Stimulated activated CD4-positive, alpha-beta T cell treated with anti-CD3 and anti-CD28 coated beads, Interleukin-1b, Interleukin-23, amount 100 ng/mL, for 24 hours (primary cell): ENCODE measurements around the gene HNRNPA2B1.

Experiments used
- DNase-seq, 4 experiments: peaks; one replicate each; pipeline ENCODE4 v3.0.0-alpha.2; 2020; ENCODE audit warnings: low read depth in 4 of 4, low spot score in 1 of 4

The HNRNPA2B1 gene

DNA sequence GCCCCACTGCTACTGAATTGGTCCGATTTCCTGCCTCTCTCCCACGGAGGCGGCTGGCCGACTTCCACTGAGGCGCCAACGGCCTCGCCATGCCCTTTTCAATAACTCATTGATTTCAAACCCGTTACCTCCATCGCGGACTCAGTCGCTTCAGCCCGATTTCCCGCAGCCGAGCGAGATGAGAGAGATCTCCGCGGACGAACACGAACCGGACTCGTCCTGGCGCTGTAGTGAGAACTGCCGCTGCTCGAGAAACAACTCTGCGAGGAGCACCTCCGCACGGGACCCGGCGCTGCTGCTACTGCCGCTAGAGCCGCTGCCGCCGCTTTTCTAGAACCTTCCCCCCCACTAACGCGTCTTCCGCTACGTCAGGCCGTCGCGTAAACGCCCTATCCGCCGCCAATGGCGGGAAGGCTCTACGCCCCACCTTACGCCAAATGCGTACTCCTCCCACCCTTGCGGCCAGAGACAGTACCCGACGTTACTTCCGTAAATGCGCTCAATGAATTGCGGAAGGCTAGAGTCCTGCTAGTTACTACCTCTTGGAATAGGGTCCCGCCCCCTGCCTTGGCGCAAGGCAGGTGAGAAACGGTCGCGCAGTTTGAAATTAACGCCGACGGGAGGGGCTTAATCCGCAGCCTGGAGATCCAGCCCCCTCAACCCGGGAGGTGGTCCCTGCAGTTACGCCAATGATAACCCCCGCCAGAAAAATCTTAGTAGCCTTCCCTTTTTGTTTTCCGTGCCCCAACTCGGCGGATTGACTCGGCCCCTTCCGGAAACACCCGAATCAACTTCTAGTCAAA lies at the start of gene HNRNPA2B1:
HNRNPA2B1 (minus strand) TSS at position 303 of the 803 bp plus-strand sequence; CDS start at position 134, 169 bp downstream.
- peak; percentile 94 to 97 (median 96) for DNase-seq

DNA sequence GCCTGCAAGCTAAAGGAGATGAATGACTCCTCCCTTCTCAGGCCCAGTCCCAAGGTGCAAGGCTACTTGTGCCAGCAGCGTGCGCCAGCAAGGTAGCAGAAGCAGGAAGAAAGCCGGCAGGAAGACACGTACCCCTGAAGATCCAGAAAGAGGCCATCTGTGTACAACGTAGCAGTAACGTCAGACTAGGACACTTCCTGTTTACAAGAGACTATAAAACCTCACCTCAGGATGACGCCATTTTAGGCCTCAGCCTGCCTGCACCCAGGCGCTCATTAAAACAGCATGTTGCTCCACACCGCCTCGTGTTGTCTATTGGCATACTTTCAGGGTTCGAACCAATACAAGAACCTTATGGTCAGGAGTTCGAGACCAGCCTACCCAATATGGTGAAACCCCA lies 49.7 kb upstream of the HNRNPA2B1 start:
- no peak for DNase-seq

DNA sequence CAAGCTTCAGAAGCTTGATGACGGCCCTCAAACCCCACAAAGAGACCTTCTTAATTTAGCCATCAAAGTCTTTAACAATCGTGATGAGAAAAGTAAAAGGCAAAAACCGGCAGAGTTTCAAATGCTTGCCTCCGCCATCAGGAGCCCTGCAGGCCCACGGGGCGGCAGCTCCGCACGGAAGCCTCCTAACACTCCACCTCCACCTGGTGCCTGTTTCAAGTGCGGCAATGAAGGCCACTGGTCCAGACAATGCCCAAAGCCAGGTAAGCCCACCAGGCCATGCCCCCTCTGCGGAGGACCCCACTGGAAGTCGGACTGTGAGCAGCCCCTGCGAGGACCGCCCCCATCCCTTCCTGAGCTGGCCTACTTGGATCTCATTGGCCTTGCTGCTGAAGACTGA lies 44.6 kb upstream of the HNRNPA2B1 start:
- DNase-seq, result no peak

DNA sequence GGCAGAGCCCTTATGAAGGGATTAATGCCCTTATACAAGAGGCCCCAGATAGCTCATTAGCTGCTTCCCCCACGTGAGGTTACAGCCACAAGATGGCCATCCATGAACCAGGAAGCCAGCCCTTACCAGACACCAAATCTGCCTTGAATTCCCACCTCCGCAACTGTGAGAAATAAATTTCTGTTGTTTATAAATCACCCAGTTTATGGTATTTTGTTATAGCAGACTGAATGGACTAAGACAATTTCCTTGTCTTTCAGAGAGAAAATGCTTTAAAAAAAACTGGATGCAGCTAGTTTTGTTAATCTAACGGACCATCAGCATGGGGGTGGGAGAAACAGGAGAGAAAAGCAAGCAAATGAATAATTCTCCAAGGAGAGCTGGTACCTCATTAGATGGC lies 37.5 kb upstream of the HNRNPA2B1 start:
- DNase-seq, result no peak

DNA sequence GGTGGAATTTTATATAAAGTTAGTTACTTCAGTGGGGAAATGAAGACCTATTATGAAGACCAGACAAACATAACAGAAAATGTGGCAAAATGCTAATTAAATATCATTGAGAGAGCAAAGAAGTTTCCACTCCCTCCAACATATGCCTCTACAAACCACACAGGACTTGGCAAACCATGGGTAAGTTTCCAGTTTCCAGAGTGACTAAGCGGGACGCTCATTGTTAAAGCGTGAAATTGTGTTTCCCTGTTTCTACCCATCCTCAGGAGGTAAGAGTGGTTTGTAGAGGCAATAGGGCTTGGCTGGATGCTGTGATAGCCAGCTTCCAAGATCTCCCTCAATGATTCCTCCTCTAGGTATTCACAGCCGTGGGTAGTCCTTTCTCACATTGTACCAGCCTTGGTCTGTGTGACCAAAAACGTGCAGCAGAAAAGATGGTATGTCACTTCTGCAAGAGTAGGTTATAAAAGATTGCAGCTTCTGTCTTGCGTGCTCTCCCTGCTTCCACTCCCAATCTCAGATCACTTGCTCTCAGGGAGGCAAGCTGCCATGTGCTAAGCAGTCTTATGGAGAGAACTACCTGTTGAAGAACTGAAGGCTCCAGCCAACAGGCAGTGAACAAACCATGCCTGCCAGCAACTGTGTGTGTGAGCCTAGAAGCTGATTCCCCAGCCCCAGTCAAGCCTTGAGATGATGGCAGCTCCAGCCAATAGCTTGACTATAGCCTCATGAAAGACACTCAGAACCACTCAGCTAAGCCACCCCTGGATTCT lies 36.7 kb upstream of the HNRNPA2B1 start:
- DNase-seq, result no peak

DNA sequence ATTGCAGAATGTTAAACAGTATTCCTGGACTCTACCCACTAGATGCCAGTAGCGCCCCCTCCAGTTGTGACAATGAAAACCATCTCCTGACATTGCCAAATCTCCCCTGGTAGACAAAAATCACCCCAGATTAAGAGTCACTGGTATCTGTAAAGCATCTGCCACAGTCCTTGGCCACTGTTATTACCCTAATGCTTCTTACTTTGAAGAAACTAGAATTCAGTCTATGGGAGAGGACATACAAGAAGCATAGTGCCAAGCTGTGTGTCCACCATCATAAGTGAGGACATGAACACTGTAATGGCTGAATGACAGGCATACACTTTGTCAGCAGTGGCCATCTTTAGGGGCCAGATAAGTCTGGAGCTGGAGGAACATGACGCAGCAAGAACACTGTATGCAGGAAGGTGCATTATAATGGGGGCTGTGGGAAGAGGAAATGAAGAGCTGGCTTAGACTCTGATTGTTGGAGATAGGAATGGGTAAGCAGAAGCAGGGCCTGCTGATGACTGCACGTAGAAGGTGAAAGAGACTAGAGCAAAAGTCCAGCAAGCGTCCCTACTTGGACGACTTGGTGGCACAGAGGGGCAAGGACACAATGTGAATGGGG lies 33.5 kb upstream of the HNRNPA2B1 start:
- no peak for DNase-seq

DNA sequence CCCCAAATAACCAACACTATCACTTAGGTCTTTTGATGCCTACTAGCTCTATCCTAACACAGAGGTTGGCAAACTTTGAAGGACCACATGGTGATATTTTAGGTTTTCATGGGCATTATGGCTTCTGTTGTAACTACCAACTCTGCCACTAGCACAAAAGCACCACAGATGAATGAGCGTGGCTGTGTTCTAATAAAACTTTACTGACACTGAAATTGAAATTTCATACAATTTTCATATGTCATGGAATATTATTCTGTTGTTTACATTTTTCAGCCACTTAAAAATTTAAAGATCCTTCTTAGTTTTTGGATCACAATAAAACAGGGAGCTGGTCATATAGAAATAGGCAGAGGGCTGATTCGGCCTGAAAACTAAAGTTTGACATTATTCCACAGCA lies 27.4 kb upstream of the HNRNPA2B1 start:
- no peak for DNase-seq

DNA sequence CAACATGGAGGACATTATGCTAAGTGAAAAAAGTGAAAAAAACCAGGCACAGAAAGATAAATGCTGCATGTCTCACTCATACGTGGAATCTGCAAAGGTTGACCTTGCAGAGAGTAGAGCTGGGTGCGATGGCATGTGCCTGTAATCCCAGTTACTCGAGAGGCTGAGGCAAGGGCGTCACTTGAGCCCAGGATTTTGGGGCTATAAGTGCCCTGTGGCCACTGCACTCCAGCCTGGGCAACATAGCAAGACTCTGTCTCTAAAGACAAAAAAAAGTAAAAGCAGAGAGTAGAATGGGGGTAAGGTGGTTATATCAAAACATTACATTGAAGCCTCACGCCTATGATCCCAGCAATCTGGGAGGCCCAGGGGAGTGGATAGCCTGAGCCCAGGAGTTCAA lies 23.8 kb upstream of the HNRNPA2B1 start:
- DNase-seq, result no peak

DNA sequence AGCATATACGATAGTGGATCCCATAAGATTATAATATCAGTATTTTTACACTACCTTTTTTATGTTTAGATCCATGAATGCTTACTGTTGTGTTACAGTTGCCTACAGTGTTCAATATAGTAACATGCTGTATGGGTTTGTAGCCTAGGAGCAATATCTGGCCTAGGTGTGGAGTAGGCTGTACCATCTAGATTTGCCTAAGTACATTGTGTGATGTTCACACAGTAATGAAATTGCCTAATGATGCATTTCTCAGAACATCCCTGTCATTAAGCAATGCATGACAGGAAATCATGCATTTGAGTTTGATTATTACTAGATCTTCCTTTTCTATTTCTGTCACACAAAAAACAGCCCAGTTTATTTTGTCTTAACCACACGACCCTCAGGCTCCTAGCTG lies 15.5 kb upstream of the HNRNPA2B1 start:
- no peak for DNase-seq

DNA sequence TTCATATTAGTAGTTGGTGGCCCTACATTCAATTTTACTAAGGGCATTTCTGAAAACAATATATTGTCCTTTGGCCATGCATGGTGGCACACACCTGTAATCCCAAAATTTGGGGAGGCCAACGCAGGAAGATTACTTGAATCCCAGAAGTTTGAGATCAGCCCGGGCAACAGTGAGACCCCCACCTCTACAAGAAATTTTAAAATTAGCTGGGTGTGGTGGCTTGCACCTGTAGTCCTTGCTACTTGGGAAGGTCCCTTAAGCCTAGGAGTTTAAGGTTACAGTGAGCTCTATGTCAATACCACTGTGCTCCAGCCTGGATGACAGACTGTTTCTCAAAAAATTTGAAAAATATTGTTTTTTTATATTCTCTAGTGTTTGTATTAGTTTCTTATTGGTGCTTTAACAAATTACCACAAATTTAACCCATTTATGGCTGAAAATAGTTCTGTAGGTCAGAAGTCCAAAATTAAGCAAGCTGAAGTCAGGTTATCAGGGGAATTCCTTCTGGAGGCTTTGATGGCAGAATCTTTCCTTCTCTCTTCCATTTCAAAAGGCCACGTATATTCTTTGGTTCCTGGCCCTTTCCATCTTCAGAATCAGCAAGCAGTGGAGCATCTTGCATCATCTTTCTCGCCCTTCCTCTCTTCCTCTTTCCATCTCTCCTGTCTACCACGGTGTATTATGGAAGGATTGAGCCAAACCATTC lies 13.4 kb upstream of the HNRNPA2B1 start:
- no peak for DNase-seq

DNA sequence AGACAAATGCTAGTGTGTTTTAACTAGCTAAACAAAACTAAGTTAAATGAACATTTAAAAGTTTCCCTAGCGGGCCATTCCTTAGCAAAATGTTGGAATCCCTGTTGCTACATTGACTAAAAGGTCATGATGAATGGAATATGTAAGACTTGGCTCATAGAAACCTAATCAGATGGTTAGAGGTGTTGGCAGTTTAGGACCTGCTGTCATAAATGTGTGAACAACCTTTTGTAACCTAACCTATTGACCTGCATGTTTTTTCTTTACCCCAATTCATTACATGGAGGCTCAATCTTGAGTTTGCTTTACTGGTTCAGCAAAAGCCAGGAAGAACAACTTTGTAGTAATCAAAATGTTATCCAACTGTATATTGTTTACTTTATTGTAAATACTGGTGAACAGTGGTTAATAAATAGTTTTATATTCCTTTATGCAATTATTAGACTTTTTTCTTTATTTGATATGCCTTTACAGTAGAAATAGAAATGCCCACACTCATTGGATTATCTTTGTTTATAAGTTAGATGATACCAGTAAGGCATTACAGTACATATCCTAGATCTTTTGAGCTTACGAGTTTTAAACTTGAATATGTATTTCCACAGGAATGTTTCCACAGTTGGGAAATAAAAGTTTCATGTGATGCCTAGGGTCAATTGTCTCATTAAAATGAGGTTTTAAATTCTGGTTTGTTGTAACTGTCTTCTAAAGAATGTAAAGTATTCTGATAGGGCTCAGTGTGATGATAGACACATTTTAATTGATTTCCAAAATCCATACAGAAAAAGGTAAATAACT lies 12.6 kb upstream of the HNRNPA2B1 start:
- DNase-seq, result no peak

DNA sequence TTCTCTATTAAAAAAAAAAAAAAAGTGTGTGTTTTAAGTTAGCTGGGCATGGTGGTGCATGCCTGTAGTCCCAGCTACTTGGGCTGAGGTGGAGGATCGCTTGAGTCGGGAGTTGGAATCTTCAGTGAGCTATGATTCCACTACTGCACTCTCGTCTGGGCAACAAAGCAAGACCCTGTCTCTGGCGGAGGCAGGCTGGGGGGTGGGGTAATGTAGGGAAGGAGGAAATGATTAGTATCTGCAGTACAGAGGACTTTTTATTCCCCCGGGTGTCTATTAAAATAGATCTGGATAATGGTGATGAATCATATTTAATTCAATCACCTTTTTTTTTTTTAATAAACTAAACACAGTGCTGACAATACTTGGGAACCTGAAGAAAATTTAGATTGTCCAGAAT lies 7.5 kb upstream of the HNRNPA2B1 start:
- DNase-seq, result no peak

DNA sequence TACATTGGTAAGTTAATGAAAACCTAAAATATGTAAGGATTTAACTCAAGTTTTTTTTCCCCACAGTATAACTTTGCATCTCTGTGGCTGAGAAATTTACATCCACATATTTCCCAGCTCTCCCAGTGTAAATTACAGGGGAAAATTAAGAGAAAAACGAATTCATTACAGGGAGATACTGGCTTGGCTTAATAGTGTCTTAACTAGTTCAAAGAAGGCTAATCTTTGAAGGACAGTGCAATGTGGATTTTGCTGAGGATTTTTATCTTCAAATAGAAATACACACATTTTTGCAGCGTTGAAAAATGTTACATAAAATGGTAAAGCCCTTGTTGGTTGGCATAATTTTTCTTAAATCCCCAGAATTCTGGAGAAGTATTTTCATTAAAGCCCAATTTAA lies 2.5 kb upstream of the HNRNPA2B1 start:
- DNase-seq, result no peak

DNA sequence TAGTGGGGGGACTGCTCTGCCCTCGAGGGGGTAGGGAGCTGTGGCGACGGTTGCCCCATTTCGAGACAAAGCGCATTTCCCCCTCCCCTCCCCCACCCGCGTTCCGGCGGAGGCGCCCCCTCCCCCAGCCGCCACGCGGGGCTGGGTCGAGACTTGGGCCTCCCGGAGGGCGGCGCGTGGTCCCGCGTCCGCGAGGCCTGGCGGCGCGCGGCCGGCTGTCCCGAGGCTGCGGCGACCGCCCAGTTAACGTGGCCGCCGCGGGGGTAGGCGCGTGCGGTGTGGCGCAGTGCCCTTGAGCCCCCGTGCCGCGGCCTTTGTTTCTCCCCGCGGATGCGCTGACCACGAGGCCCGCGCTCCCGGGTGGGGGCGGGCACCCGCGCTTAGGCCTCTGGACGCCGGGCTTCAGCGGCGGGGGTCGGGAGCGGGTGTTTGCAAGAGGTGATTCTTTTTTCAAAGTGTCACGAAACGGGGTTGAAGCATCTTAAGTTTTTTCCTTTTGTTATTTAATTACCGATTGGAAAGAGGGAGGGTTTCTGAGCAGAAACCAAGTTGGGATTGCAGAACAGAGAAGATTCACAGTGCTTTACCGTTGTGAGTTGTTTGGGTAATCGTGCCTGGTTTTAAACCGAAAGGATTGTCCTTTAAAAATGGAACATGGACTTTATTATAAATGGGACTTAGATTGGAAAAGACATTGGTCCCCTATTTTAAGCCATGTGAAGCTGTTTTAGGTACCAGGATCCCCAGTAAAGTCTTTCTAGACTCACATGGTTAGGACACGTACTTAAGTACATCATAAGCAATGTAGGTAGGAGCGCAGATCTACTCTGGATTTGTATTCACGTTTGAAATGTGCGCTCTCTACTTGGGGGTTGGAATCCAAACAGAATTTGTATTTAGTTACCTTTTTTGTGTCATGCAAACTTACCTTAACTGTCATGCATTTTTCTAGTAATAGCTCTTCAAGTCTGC lies 1.8 kb upstream of the HNRNPA2B1 start:
- DNase-seq, result peak; percentile 35 to 53 (median 52)

DNA sequence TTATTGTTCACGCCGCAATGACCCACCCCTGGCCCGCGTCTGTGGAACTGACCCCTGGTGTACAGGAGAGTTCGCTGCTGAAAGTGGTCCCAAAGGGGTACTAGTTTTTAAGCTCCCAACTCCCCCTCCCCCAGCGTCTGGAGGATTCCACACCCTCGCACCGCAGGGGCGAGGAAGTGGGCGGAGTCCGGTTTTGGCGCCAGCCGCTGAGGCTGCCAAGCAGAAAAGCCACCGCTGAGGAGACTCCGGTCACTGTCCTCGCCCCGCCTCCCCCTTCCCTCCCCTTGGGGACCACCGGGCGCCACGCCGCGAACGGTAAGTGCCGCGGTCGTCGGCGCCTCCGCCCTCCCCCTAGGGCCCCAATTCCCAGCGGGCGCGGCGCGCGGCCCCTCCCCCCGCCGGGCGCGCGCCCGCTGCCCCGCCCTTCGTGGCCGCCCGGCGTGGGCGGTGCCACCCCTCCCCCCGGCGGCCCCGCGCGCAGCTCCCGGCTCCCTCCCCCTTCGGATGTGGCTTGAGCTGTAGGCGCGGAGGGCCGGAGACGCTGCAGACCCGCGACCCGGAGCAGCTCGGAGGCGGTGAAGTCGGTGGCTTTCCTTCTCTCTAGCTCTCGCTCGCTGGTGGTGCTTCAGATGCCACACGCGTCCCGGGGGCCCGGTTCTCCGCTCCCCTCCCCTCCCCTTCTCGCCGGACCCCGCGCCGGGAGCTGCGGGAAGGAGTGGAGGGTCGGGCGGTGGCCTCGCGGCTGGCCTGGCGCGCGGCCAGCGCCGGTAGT lies 887 bp upstream of the HNRNPA2B1 start, which contains the start of gene CBX3:
CBX3 (plus strand) TSS at position 499 of the 772 bp plus-strand sequence. CDS start 1,254 bp downstream, outside the sequence.
- DNase-seq, result peak; percentile 59 to 91 (median 78)

DNA sequence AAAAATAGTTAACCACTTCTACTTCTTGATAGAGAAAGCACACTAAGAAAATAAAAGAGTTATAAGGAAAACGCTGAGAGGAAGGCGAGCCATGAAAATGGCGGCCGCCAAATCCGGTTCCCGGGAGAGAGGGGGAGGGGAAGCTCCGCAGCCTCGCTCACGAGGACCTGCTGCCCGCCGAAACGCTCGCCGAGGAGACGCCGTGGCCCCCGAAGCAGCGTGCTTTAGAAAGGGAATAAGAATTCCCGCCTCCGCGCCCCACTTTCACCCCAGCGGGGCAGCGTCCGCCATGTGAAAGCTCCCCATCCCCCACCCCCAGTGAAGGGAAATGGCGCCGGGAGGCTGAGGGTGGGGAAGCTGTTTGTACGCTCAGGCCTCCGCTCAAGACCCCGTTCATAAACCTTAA lies 505 bp downstream of the HNRNPA2B1 start:
- DNase-seq, result peak; percentile 63 to 68 (median 66)

DNA sequence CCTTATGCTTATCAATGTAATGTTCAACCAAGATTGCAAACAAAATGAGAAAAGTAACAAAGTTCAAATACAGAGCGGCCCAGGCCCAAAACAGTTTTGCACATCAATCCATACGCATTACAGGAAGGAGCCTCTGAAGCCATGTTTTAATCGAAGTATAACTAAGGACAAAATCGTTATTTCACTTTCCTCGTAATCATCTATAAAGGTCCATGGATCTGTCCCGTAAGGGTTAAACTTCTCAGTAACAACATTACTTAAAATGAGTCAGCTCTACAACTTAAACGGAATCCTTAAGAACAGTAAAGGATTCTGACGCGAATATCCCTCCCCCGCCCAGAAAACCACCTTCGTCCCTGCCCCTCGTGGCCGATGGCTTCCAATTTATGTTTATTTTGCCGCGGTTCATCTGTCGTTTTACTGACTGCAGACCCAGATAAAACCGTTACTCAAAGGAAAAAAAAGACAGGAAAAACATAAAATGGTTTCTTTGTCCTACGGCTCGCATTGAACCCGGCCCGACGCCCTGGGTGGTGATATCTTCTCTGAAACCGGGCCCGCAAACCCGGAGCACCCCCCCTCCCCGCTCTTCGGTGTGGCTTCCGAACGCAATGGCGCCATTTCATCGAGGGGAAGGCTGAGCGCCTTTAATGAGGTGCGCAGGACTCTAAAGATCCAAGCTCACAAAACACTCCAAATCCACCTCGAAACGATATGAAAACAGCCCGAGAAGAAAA lies 1.1 kb downstream of the HNRNPA2B1 start:
- DNase-seq, result peak in 3 of 4 experiments; percentile 24 to 50 (median 40)

DNA sequence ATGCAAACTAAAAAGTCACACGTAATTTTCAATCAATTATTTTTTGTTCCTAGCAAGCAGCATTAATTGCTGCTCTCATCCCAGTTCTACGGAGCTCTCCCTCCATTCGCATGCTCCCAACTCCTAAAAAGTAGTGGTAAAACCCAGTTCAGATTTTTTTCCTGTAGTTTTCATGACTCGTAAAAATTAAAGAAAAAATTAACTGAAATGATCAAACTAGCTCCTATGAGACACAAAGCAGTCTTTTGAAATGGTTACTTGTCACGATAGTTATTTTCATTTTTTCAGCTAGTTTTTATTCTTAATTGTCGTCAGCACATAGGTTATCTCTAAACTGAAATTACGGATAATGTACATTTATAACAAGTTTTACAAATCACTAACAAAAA lies 1.8 kb downstream of the HNRNPA2B1 start:
- DNase-seq, result no peak
